Suprapubic skin (tissue), 3 donors: Measurements from ENCODE around the gene WLS.

ENCODE experiments used
- CTCF ChIP-seq, 2 donors: fragments of 200-600 bp in 1 of 2; fragments of 450-650 bp in 1 of 2; sonication (generic) in 1 of 2; IDR thresholded peaks; one replicate each; pipeline ENCODE4 v1.5.1; 2016 to 2019; ENCODE audit warnings: antibody characterized with exemption in 2 of 2, mild to moderate bottlenecking in 1 of 2, moderate library complexity in 1 of 2
- EP300 ChIP-seq: sonication (generic); formaldehyde crosslinking; IDR thresholded peaks from one replicate; pipeline ENCODE4 v1.6.1; 2017; ENCODE audit warnings: antibody characterized with exemption

DNA sequence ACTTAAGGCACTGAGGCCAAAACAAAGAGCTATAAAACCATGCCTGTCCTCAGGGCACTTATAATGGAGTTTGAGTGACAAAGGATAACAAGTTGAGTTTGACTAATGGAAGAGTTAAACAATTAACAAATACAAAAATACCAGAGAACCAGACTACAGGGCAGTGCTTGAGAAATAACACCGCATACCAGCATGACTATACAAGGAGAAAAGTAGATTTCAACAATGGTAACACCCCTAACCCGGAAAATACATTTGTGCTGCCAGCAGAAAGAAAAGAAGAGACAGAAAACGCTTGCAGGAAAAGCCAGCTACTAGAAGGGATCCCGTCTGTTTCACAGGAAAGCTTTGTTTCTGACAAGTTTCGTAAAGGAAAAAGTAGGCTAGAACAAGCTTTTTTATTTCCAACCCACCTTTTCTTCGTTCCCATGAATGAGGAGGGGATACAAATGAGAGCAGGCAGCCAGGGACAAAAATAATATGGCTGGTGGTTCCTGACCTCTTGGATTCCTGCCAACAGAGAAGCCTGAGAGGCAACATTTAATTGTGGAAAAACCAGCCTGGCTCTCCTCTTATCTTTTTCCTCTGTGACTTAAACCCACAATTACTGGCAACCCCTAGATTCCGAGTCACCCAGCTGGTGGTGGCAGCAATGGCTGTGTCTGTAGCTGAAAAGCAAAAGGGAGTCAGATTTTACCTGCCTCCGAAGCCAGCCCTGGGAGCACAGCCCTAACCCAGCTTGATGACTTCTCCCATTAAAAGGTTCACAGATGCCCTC lies 56.5 kb downstream of the WLS start:
- TF ChIP-seq EP300 (no peak), CTCF (IDR thresholded peaks at IDR 0.05) (no peak)
